A673 (cell line): ENCODE measurements around the gene ADCYAP1R1. TPM values are rescaled to one million over a fixed set of nuclear protein-coding genes. Genes with fewer than 3 reads are reported as not detected.

ENCODE experiments used
- BruUV-seq: library from RNA; stranded (reverse); fragments of 400-500 nt; replicated peaks from 2 replicates; lab custom pipeline; 2021; lab: Mats Ljungman, UMichigan
- CTCF ChIA-PET: fragments of 300-600 bp; sonication (Branson Sonifier 250); formaldehyde crosslinking; loops from one replicate; lab custom pipeline; 2022; ENCODE audit warnings: antibody characterized with exemption; lab: Charles Lee
- POLR2A ChIA-PET: fragments of 300-600 bp; sonication (Branson Sonifier 250); formaldehyde crosslinking; loops from one replicate; lab custom pipeline; 2022; ENCODE audit warnings: antibody characterized with exemption; ENCODE audit not compliant: low non-redundant PET; lab: Charles Lee
- DNase-seq: peaks from one replicate; pipeline ENCODE4 v3.0.0-alpha.2; 2015; ENCODE audit warnings: low spot score
- H3K27ac ChIP-seq: fragments of 200-600 bp; sonication (generic); 2 replicates; pipeline ENCODE4 v1.5.1; 2016; ENCODE audit warnings: mixed run types, low read depth, mild to moderate bottlenecking, mixed read lengths, antibody characterized with exemption, low read length; ENCODE audit not compliant: poor library complexity, severe bottlenecking
- H3K27me3 ChIP-seq: fragments of 200-600 bp; sonication (generic); replicated peaks from 2 replicates; pipeline ENCODE4 v1.6.1; 2017; ENCODE audit warnings: mixed run types, low read depth, mild to moderate bottlenecking, mixed read lengths, antibody characterized with exemption, low read length; ENCODE audit not compliant: insufficient read depth, poor library complexity
- H3K36me3 ChIP-seq: fragments of 200-600 bp; sonication (generic); 2 replicates; pipeline ENCODE4 v1.6.1; 2016; ENCODE audit warnings: mixed run types, mild to moderate bottlenecking, mixed read lengths, antibody characterized with exemption, low read length; ENCODE audit not compliant: insufficient read depth, poor library complexity, severe bottlenecking
- H3K4me1 ChIP-seq: fragments of 200-600 bp; sonication (generic); 2 replicates; pipeline ENCODE4 v1.6.1; 2017; ENCODE audit warnings: mixed run types, mild to moderate bottlenecking, mixed read lengths, antibody characterized with exemption, low read length; ENCODE audit not compliant: insufficient read depth, poor library complexity, severe bottlenecking
- H3K4me3 ChIP-seq: fragments of 200-600 bp; sonication (generic); 2 replicates; pipeline ENCODE4 v1.5.1; 2016; ENCODE audit warnings: low read depth, mixed run types, mild to moderate bottlenecking, mixed read lengths, low read length; ENCODE audit not compliant: poor library complexity, severe bottlenecking
- H3K9me3 ChIP-seq: fragments of 200-600 bp; sonication (generic); 2 replicates; pipeline ENCODE4 v1.6.1; 2016; ENCODE audit warnings: mixed run types, low read depth, mild to moderate bottlenecking, mixed read lengths, antibody characterized with exemption, low read length; ENCODE audit not compliant: poor library complexity, severe bottlenecking
- EZH2 ChIP-seq: fragments of 200-600 bp; sonication (generic); IDR thresholded peaks from 2 replicates; pipeline ENCODE4 v1.6.1; 2017; ENCODE audit warnings: borderline replicate concordance, low read depth, mild to moderate bottlenecking, mixed read lengths, antibody characterized with exemption, low read length; ENCODE audit not compliant: poor library complexity, severe bottlenecking
- intact Hi-C: fragments of 100-400 bp; cut with micrococcal nuclease; formaldehyde crosslinking; loops from one replicate; pipeline ENCODE4 v1.10.0; 2022; ENCODE audit not compliant: unreplicated experiment
- total RNA-seq: library from RNA; stranded (reverse); gene quantifications from 2 replicates; pipeline ENCODE4 v1.2.3, GENCODE V29; 2021
- TF ChIP-seq, protein P1 (sequence below): fragments of 300-800, 200-600 bp; sonication (generic); conservative IDR thresholded peaks from 2 replicates; pipeline ENCODE4 v1.5.1; 2017; ENCODE audit warnings: low read depth, mild to moderate bottlenecking, antibody characterized with exemption, low read length, moderate library complexity, mixed read lengths

The ADCYAP1R1 gene
- total RNA-seq, 1 experiment from 2014 or later, result not detected

DNA sequence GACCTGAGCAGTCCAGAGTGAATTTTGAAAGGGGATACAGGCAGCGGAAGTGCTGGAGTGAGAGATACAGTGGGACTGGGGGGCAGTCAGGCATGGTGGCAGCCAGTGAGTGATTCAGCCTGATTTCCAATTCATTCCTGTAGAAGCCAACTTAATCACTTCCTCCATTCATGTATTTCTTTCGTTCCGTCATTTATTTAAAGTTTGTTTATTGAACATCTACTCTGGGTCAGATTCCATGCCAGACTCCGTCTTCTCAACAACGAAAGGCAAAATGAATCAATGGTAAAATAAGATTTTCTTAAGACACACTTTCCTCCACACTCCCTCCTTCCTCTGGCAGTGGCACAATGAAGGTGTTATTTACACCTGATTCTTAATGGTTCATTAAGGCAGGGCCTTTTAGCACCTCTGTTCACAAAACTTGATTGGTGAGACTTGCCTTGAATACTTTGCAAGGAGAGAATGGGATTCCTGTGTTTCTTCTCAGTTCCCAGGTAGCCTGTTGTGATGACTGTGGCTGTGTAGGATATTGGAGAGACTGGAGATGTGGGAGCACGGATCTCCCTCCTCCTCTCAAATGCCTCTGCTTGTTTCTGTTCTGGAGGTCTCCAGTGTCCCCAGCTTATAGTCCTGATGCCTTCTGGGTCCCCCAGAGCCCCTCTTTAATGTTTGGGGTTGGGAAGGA, 27.9 kb downstream of the ADCYAP1R1 start:
- Histone ChIP-seq H3K36me3 (no peaks in the 10 kb centered on the region), H3K4me1 (no peaks in the 10 kb centered on the region), H3K27ac (no peak overlapping the region), H3K4me3 (no peak overlapping the region), H3K27me3 (peaks cover 35% of the 10 kb centered on the region), H3K9me3 (no peaks in the 10 kb centered on the region)
- no TSS peak for BruUV-seq
- POLR2A ChIA-PET, result no interaction called here
- intact Hi-C loops, result no loop called here
- CTCF ChIA-PET, result no interaction called here
- TF ChIP-seq, protein P1, sequence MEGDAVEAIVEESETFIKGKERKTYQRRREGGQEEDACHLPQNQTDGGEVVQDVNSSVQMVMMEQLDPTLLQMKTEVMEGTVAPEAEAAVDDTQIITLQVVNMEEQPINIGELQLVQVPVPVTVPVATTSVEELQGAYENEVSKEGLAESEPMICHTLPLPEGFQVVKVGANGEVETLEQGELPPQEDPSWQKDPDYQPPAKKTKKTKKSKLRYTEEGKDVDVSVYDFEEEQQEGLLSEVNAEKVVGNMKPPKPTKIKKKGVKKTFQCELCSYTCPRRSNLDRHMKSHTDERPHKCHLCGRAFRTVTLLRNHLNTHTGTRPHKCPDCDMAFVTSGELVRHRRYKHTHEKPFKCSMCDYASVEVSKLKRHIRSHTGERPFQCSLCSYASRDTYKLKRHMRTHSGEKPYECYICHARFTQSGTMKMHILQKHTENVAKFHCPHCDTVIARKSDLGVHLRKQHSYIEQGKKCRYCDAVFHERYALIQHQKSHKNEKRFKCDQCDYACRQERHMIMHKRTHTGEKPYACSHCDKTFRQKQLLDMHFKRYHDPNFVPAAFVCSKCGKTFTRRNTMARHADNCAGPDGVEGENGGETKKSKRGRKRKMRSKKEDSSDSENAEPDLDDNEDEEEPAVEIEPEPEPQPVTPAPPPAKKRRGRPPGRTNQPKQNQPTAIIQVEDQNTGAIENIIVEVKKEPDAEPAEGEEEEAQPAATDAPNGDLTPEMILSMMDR, result no peak
- no peak for TF ChIP-seq EZH2
- no peak for DNase-seq

DNA sequence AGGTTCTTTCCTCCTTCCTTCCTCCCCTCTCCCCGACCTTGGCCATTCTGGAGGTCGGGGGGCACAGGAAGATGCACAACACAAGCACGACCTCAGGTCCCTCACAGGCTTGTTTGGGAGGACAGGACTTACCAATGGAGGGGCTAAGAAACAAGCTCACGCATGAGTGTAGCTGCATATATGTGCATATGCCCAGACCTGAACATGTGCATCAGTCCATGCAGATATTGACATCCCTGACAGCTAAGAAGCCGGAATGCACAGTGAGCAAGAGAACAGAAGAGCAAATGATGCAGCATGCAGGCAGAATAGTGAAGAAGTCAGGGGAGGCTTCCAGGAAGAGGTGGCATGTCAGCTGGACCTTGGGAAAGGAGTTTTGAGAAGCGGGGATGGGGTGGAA, 28.7 kb downstream of the ADCYAP1R1 start:
- DNase-seq, result no peak
- POLR2A ChIA-PET, result no interaction called here
- peaks cover 35% of the 10 kb centered on the region for H3K27me3 ChIP-seq
- no peaks in the 10 kb centered on the region for H3K9me3 ChIP-seq
- H3K36me3 ChIP-seq, result no peaks in the 10 kb centered on the region
- no peak overlapping the region for H3K4me3 ChIP-seq
- no peak for TF ChIP-seq EZH2
- TF ChIP-seq, protein P1, result no peak
- intact Hi-C loops, result no loop called here
- H3K4me1 ChIP-seq, result no peaks in the 10 kb centered on the region
- BruUV-seq, result no TSS peak
- H3K27ac ChIP-seq, result no peak overlapping the region
- CTCF ChIA-PET, result no interaction called here

DNA sequence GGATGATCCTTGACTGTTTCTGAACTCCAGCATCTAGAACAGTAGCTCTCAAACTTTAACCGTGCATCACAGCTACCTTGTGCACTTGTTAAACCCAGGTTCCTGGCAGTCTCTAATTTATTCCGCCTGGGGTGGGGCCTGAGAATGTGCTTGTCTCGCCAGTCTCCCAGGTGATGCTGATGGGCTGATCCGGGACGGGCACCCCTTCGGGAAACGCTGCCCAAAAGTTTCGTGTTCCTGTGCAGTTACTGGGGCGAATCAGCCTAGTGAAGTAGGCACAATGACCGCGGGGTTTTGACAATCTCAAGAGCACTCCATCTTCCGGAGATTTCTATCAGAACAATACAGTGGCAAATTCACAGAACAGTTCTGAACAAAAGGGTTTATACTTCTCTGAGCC, 29.9 kb downstream of the ADCYAP1R1 start:
- no peaks in the 10 kb centered on the region for H3K4me1 ChIP-seq
- POLR2A ChIA-PET, result no interaction called here
- intact Hi-C loops, result no loop called here
- H3K9me3 ChIP-seq, result no peaks in the 10 kb centered on the region
- H3K36me3 ChIP-seq, result no peaks in the 10 kb centered on the region
- BruUV-seq, result no TSS peak
- no peak overlapping the region for H3K4me3 ChIP-seq
- peaks cover 35% of the 10 kb centered on the region for H3K27me3 ChIP-seq
- DNase-seq, result no peak
- TF ChIP-seq EZH2, result no peak
- TF ChIP-seq, protein P1, result no peak
- H3K27ac ChIP-seq, result no peak overlapping the region
- CTCF ChIA-PET, result interaction anchor here (0.6 kb wide), 1 partner anchor 98 kb away, joined by 3 read pairs; no protein-coding TSS in a partner anchor
